ENCODE measurements around the gene KIF18B.

KIF18B gene

GRCh38 chr17:44909681-44910144 is 37.9 kb downstream of the KIF18B start:
- Histone ChIP-seq H3K27ac (no peak overlapping the region), H3K9me3 (no peaks in the 10 kb centered on the region), H3K36me3 (no peaks in the 10 kb centered on the region), H3K4me1 (ENCODE audit: control insufficient read depth in 1 of 2, insufficient read depth in 1 of 2, low read depth in 1 of 2, low read length in 1 of 2) (peaks cover 8 to 10% of the 10 kb centered on the region in 2 experiments), H3K27me3 (peaks cover 41% of the 10 kb centered on the region), H3K4me3 (ENCODE audit: low read depth in 1 of 2, low read length in 1 of 2) (no peak overlapping the region)
- no peak for TF ChIP-seq CTCF (IDR thresholded peaks at IDR 0.05)

- no peaks in the 10 kb centered on the region for H3K9me3 ChIP-seq
- H3K4me3 ChIP-seq (ENCODE audit: low read depth in 1 of 2, low read length in 1 of 2) = no peak overlapping the region
Measured at GRCh38 chr17:44908761-44909326, 38.7 kb downstream of the KIF18B start.

GRCh38 chr17:44907729-44908470 is 39.7 kb downstream of the KIF18B start:
- no peaks in the 10 kb centered on the region for H3K9me3 ChIP-seq

More at GRCh38 chr17:44908761-44909326, 38.7 kb downstream of the KIF18B start:
- Histone ChIP-seq H3K27ac (no peak overlapping the region), H3K4me1 (ENCODE audit: control insufficient read depth in 1 of 2, insufficient read depth in 1 of 2, low read depth in 1 of 2, low read length in 1 of 2) (peaks cover 8 to 10% of the 10 kb centered on the region in 2 experiments), H3K36me3 (no peaks in the 10 kb centered on the region), H3K27me3 (peaks cover 35% of the 10 kb centered on the region)
- no peak for TF ChIP-seq CTCF (IDR thresholded peaks at IDR 0.05)

DNA sequence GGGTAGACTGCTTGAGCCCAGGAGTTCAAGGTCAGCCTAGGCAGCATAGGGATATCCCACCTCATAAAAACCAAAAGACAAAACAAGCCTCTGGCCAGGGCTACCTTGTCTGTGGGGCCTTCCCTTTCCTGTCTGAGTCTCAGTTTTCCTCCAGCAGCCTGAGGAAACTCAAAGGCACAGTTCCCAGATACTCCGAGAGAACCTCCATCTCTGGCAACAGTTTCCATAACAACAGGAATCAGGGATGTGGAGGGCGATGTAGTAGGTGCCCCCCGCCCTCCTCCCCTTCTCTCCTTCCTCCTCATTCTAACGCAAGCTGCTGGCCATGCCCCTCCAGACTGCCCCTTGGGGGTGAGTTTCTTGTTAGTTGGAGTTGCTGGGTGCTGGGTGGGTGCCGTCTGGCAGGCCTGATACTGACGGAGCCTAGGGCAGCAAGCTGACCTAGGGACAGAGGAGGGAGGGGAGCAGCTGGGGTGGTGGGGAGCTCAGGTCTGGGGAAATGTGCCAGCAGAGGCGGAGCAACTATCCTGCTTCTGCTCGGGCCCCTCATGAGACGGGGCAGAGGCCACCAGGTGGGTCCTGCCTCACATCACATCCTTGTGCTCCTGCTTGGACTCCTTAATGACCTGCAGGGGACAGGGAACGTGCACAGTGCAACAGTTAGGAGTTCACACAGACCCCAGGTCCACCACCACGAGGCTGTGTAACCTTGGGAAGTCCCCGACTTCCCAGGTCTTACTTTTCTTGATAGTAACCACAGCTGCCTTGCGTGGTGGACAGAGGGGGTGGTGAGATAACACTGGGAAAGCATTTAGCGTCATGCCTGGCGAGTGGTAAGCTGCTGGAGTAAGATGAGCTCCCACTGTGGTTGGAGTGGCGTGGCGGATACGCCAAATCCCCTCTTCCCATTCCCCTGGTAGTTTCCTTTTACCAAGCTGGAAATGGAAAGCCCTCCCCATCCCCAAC is 40.5 kb downstream of the KIF18B start:
- no peaks in the 10 kb centered on the region for H3K9me3 ChIP-seq
- H3K27ac ChIP-seq = no peak overlapping the region
- H3K36me3 ChIP-seq = no peaks in the 10 kb centered on the region
- no peak for TF ChIP-seq CTCF (IDR thresholded peaks at IDR 0.05)
- no peak overlapping the region for H3K4me3 ChIP-seq (ENCODE audit: low read depth in 1 of 2, low read length in 1 of 2)
- peaks cover 17% of the 10 kb centered on the region for H3K27me3 ChIP-seq
- peaks cover 8 to 14% of the 10 kb centered on the region in 2 experiments for H3K4me1 ChIP-seq (ENCODE audit: control insufficient read depth in 1 of 2, insufficient read depth in 1 of 2, low read depth in 1 of 2, low read length in 1 of 2)

More at GRCh38 chr17:44907729-44908470, 39.7 kb downstream of the KIF18B start:
- Histone ChIP-seq H3K4me1 (ENCODE audit: control insufficient read depth in 1 of 2, insufficient read depth in 1 of 2, low read depth in 1 of 2, low read length in 1 of 2) (peaks cover 8 to 14% of the 10 kb centered on the region in 2 experiments), H3K36me3 (no peaks in the 10 kb centered on the region), H3K4me3 (ENCODE audit: low read depth in 1 of 2, low read length in 1 of 2) (no peak overlapping the region), H3K27ac (no peak overlapping the region), H3K27me3 (peaks cover 26% of the 10 kb centered on the region)
- no peak for TF ChIP-seq CTCF (IDR thresholded peaks at IDR 0.05)

DNA sequence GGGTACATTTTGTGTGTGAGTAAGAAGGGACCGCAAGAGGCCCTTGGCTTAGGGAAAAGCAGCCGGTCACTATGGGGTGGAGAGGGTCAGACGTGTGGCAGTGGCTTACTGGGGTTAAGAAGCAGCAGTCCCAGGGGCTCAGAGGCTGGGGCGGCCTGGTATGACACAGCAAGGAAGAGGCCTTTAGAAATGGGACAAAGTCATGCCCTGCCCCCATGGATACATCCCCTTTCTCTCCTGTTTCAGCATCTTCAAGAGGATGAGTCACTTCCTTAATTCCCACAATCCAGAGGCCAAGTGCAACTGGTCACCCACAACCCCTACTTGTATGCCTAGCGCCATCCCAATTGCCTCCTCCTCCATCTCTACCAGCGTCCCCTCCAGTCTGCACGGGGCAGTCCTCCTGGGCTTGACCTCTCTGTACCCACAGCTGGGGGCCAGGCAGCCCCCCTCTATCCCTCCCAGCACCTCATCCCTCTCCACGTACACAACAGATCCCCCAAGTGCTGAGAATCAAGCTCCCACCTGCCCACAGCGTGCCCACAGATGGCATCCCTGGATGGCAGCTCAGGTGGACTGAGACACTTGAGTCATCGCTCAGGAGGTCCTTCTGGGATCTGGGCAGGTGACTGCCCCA is 41.4 kb downstream of the KIF18B start:
- Histone ChIP-seq H3K9me3 (no peaks in the 10 kb centered on the region), H3K4me1 (ENCODE audit: control insufficient read depth in 1 of 2, insufficient read depth in 1 of 2, low read depth in 1 of 2, low read length in 1 of 2) (peaks cover 6 to 12% of the 10 kb centered on the region in 2 experiments), H3K4me3 (ENCODE audit: low read depth in 1 of 2, low read length in 1 of 2) (no peak overlapping the region), H3K36me3 (no peaks in the 10 kb centered on the region), H3K27me3 (peaks cover 8% of the 10 kb centered on the region), H3K27ac (no peak overlapping the region)
- TF ChIP-seq CTCF (IDR thresholded peaks at IDR 0.05) = no peak
